ENCODE data around the gene PHF21A. TPM values are rescaled to one million over a fixed set of nuclear protein-coding genes. Genes with fewer than 3 reads are reported as not detected.

The PHF21A gene
- total RNA-seq, 1 experiment from 2014 or later: 29.4 TPM

- Mint-ChIP-seq H3K27ac (no peak overlapping the region), H3K27me3 (ENCODE audit: low read depth) (no peaks in the 10 kb centered on the region), H3K9me3 (no peaks in the 10 kb centered on the region), H3K4me1 (no peaks in the 10 kb centered on the region), H3K4me3 (no peak overlapping the region), H3K36me3 (peaks cover 21% of the 10 kb centered on the region)
- DNase-seq (ENCODE audit: low spot score): no peak
- POLR2A ChIA-PET: no interaction called here
- no peak for ATAC-seq
- CTCF ChIA-PET: interaction anchor here (2.4 to 3.3 kb wide), 2 partner anchors 15 to 57 kb away, joined by 9 to 10 read pairs; no protein-coding TSS in a partner anchor
- TF ChIP-seq ZNF396 (CRISPR knock-in tag; IDR thresholded peaks at IDR 0.05; ENCODE audit: borderline replicate concordance) (no peak), TCF7 (CRISPR knock-in tag; IDR thresholded peaks at IDR 0.05; ENCODE audit: low read depth) (no peak), NFYB (CRISPR knock-in tag; conservative IDR thresholded peaks at IDR 0.05; ENCODE audit: low read depth) (no peak), NR1H2 (CRISPR knock-in tag; IDR thresholded peaks at IDR 0.05) (no peak), ZMAT4 (CRISPR knock-in tag; IDR thresholded peaks at IDR 0.05) (no peak)
- TF ChIP-seq, protein P1, sequence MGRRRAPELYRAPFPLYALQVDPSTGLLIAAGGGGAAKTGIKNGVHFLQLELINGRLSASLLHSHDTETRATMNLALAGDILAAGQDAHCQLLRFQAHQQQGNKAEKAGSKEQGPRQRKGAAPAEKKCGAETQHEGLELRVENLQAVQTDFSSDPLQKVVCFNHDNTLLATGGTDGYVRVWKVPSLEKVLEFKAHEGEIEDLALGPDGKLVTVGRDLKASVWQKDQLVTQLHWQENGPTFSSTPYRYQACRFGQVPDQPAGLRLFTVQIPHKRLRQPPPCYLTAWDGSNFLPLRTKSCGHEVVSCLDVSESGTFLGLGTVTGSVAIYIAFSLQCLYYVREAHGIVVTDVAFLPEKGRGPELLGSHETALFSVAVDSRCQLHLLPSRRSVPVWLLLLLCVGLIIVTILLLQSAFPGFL (CRISPR knock-in tag; IDR thresholded peaks at IDR 0.05; ENCODE audit: borderline replicate concordance): no peak
- TF ChIP-seq, protein P2, sequence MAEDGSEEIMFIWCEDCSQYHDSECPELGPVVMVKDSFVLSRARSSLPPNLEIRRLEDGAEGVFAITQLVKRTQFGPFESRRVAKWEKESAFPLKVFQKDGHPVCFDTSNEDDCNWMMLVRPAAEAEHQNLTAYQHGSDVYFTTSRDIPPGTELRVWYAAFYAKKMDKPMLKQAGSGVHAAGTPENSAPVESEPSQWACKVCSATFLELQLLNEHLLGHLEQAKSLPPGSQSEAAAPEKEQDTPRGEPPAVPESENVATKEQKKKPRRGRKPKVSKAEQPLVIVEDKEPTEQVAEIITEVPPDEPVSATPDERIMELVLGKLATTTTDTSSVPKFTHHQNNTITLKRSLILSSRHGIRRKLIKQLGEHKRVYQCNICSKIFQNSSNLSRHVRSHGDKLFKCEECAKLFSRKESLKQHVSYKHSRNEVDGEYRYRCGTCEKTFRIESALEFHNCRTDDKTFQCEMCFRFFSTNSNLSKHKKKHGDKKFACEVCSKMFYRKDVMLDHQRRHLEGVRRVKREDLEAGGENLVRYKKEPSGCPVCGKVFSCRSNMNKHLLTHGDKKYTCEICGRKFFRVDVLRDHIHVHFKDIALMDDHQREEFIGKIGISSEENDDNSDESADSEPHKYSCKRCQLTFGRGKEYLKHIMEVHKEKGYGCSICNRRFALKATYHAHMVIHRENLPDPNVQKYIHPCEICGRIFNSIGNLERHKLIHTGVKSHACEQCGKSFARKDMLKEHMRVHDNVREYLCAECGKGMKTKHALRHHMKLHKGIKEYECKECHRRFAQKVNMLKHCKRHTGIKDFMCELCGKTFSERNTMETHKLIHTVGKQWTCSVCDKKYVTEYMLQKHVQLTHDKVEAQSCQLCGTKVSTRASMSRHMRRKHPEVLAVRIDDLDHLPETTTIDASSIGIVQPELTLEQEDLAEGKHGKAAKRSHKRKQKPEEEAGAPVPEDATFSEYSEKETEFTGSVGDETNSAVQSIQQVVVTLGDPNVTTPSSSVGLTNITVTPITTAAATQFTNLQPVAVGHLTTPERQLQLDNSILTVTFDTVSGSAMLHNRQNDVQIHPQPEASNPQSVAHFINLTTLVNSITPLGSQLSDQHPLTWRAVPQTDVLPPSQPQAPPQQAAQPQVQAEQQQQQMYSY (CRISPR knock-in tag; IDR thresholded peaks at IDR 0.05): no peak
- TF ChIP-seq, protein P3, sequence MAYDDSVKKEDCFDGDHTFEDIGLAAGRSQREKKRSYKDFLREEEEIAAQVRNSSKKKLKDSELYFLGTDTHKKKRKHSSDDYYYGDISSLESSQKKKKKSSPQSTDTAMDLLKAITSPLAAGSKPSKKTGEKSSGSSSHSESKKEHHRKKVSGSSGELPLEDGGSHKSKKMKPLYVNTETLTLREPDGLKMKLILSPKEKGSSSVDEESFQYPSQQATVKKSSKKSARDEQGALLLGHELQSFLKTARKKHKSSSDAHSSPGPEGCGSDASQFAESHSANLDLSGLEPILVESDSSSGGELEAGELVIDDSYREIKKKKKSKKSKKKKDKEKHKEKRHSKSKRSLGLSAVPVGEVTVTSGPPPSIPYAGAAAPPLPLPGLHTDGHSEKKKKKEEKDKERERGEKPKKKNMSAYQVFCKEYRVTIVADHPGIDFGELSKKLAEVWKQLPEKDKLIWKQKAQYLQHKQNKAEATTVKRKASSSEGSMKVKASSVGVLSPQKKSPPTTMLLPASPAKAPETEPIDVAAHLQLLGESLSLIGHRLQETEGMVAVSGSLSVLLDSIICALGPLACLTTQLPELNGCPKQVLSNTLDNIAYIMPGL (CRISPR knock-in tag; IDR thresholded peaks at IDR 0.05): no peak
Measured at GRCh38 chr11:45949992-45950407, 171.3 kb downstream of the PHF21A start.

GRCh38 chr11:45948356-45948755 is 172.9 kb downstream of the PHF21A start:
- no peak for DNase-seq (ENCODE audit: low spot score)
- H3K36me3 Mint-ChIP-seq: peaks cover 27% of the 10 kb centered on the region
- CTCF ChIA-PET: interaction anchor here (0.9 to 2.4 kb wide), 3 partner anchors 17 to 58 kb away, joined by 3 to 10 read pairs (median 4); no protein-coding TSS in a partner anchor
- no peaks in the 10 kb centered on the region for H3K4me1 Mint-ChIP-seq
- H3K4me3 Mint-ChIP-seq: no peak overlapping the region
- no peaks in the 10 kb centered on the region for H3K9me3 Mint-ChIP-seq
- H3K27me3 Mint-ChIP-seq (ENCODE audit: low read depth): no peaks in the 10 kb centered on the region
- no peak overlapping the region for H3K27ac Mint-ChIP-seq
- POLR2A ChIA-PET: no interaction called here
- ATAC-seq: no peak
- TF ChIP-seq ZNF671 (CRISPR knock-in tag; IDR thresholded peaks at IDR 0.05) (no peak), USF2 (CRISPR knock-in tag; IDR thresholded peaks at IDR 0.05) (no peak), SMAD4 (CRISPR knock-in tag; IDR thresholded peaks at IDR 0.05) (no peak), ZNF232 (CRISPR knock-in tag; IDR thresholded peaks at IDR 0.05) (no peak), JAZF1 (CRISPR knock-in tag; IDR thresholded peaks at IDR 0.05) (no peak), ZNF138 (CRISPR knock-in tag; conservative IDR thresholded peaks at IDR 0.05) (no peak)
- TF ChIP-seq, protein P4, sequence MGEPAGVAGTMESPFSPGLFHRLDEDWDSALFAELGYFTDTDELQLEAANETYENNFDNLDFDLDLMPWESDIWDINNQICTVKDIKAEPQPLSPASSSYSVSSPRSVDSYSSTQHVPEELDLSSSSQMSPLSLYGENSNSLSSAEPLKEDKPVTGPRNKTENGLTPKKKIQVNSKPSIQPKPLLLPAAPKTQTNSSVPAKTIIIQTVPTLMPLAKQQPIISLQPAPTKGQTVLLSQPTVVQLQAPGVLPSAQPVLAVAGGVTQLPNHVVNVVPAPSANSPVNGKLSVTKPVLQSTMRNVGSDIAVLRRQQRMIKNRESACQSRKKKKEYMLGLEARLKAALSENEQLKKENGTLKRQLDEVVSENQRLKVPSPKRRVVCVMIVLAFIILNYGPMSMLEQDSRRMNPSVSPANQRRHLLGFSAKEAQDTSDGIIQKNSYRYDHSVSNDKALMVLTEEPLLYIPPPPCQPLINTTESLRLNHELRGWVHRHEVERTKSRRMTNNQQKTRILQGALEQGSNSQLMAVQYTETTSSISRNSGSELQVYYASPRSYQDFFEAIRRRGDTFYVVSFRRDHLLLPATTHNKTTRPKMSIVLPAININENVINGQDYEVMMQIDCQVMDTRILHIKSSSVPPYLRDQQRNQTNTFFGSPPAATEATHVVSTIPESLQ (CRISPR knock-in tag; IDR thresholded peaks at IDR 0.05): no peak
- TF ChIP-seq, protein P5, sequence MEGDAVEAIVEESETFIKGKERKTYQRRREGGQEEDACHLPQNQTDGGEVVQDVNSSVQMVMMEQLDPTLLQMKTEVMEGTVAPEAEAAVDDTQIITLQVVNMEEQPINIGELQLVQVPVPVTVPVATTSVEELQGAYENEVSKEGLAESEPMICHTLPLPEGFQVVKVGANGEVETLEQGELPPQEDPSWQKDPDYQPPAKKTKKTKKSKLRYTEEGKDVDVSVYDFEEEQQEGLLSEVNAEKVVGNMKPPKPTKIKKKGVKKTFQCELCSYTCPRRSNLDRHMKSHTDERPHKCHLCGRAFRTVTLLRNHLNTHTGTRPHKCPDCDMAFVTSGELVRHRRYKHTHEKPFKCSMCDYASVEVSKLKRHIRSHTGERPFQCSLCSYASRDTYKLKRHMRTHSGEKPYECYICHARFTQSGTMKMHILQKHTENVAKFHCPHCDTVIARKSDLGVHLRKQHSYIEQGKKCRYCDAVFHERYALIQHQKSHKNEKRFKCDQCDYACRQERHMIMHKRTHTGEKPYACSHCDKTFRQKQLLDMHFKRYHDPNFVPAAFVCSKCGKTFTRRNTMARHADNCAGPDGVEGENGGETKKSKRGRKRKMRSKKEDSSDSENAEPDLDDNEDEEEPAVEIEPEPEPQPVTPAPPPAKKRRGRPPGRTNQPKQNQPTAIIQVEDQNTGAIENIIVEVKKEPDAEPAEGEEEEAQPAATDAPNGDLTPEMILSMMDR (IDR thresholded peaks at IDR 0.05): no peak
- TF ChIP-seq, protein P6, sequence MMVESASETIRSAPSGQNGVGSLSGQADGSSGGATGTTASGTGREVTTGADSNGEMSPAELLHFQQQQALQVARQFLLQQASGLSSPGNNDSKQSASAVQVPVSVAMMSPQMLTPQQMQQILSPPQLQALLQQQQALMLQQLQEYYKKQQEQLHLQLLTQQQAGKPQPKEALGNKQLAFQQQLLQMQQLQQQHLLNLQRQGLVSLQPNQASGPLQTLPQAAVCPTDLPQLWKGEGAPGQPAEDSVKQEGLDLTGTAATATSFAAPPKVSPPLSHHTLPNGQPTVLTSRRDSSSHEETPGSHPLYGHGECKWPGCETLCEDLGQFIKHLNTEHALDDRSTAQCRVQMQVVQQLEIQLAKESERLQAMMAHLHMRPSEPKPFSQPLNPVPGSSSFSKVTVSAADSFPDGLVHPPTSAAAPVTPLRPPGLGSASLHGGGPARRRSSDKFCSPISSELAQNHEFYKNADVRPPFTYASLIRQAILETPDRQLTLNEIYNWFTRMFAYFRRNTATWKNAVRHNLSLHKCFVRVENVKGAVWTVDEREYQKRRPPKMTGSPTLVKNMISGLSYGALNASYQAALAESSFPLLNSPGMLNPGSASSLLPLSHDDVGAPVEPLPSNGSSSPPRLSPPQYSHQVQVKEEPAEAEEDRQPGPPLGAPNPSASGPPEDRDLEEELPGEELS (CRISPR knock-in tag; IDR thresholded peaks at IDR 0.05): no peak
- TF ChIP-seq, protein P7, sequence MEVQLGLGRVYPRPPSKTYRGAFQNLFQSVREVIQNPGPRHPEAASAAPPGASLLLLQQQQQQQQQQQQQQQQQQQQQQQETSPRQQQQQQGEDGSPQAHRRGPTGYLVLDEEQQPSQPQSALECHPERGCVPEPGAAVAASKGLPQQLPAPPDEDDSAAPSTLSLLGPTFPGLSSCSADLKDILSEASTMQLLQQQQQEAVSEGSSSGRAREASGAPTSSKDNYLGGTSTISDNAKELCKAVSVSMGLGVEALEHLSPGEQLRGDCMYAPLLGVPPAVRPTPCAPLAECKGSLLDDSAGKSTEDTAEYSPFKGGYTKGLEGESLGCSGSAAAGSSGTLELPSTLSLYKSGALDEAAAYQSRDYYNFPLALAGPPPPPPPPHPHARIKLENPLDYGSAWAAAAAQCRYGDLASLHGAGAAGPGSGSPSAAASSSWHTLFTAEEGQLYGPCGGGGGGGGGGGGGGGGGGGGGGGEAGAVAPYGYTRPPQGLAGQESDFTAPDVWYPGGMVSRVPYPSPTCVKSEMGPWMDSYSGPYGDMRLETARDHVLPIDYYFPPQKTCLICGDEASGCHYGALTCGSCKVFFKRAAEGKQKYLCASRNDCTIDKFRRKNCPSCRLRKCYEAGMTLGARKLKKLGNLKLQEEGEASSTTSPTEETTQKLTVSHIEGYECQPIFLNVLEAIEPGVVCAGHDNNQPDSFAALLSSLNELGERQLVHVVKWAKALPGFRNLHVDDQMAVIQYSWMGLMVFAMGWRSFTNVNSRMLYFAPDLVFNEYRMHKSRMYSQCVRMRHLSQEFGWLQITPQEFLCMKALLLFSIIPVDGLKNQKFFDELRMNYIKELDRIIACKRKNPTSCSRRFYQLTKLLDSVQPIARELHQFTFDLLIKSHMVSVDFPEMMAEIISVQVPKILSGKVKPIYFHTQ (CRISPR knock-in tag; IDR thresholded peaks at IDR 0.05): no peak

Measured in WTC11 (cell line).